ENCODE data around the gene CMC2. TPM values are rescaled to one million over a fixed set of nuclear protein-coding genes. Genes with fewer than 3 reads are reported as not detected.

CMC2 gene
- total RNA-seq, 1 experiment from 2014 or later = 89.5 TPM

DNA sequence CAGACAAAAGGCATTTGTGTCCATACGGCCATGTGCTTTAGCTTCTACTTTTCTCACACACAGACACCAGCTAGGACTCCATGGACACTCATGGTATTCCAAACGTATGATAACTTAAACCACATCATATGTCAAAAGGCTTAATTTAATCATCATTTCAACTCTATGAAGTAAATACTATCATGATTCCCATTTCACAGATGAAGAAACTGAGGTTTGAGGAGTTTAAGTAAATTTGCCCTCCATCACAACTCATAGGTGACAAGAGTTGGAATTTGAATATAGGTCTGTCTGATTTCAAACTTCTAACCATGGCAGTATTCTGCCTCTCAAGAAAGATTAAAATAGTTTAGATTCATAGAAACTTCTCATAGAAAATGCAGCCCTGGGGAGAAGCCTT, 43.8 kb downstream of the CMC2 start:
- ChIA-PET POLR2A (ENCODE audit: unreplicated experiment) (no interaction called here), CTCF (no interaction called here)
- Histone ChIP-seq H3K4me3 (no peak overlapping the region), H3K27ac (no peak overlapping the region), H3K4me1 (replicated peaks; ENCODE audit: insufficient read depth) (no peaks in the 10 kb centered on the region), H3K79me2 (ENCODE audit: low read depth) (no peaks in the 10 kb centered on the region), H3K36me3 (ENCODE audit: low read depth) (no peaks in the 10 kb centered on the region), H4K20me1 (ENCODE audit: insufficient read depth) (no peaks in the 10 kb centered on the region), H3K27me3 (ENCODE audit: insufficient read depth, low read depth) (no peaks in the 10 kb centered on the region), H3F3A (ENCODE audit: insufficient read depth, low read depth) (no peaks in the 10 kb centered on the region), H3K9me3 (ENCODE audit: insufficient read depth, low read depth) (no peaks in the 10 kb centered on the region; the same call in 1 of the 2 replicates), H2AFZ (no peak overlapping the region), H3K9me2 (ENCODE audit: insufficient read depth) (no peaks in the 10 kb centered on the region), H3K4me2 (no peak overlapping the region)
- no peak for TF ChIP-seq EZH2 (IDR thresholded peaks at IDR 0.05; ENCODE audit: low read depth)
- TF ChIP-seq, protein P1, sequence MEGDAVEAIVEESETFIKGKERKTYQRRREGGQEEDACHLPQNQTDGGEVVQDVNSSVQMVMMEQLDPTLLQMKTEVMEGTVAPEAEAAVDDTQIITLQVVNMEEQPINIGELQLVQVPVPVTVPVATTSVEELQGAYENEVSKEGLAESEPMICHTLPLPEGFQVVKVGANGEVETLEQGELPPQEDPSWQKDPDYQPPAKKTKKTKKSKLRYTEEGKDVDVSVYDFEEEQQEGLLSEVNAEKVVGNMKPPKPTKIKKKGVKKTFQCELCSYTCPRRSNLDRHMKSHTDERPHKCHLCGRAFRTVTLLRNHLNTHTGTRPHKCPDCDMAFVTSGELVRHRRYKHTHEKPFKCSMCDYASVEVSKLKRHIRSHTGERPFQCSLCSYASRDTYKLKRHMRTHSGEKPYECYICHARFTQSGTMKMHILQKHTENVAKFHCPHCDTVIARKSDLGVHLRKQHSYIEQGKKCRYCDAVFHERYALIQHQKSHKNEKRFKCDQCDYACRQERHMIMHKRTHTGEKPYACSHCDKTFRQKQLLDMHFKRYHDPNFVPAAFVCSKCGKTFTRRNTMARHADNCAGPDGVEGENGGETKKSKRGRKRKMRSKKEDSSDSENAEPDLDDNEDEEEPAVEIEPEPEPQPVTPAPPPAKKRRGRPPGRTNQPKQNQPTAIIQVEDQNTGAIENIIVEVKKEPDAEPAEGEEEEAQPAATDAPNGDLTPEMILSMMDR (conservative IDR thresholded peaks at IDR 0.05) = no peak
- intact Hi-C loops (cut with micrococcal nuclease; ENCODE audit: unreplicated experiment) = no loop called here
- no TSS peak for BruUV-seq (replicated peaks)
- DNase-seq = no peak

GRCh38 chr16:80958284-80958683, 48.4 kb downstream of the CMC2 start:
- Histone ChIP-seq H2AFZ (no peak overlapping the region), H3K27me3 (ENCODE audit: insufficient read depth, low read depth) (no peaks in the 10 kb centered on the region), H4K20me1 (ENCODE audit: insufficient read depth) (no peaks in the 10 kb centered on the region), H3K4me3 (no peak overlapping the region), H3K4me2 (no peak overlapping the region), H3K79me2 (ENCODE audit: low read depth) (no peaks in the 10 kb centered on the region), H3F3A (ENCODE audit: insufficient read depth, low read depth) (no peaks in the 10 kb centered on the region), H3K36me3 (ENCODE audit: low read depth) (no peaks in the 10 kb centered on the region), H3K4me1 (replicated peaks; ENCODE audit: insufficient read depth) (no peaks in the 10 kb centered on the region), H3K27ac (no peak overlapping the region), H3K9me2 (ENCODE audit: insufficient read depth) (no peaks in the 10 kb centered on the region), H3K9me3 (ENCODE audit: insufficient read depth, low read depth) (no peaks in the 10 kb centered on the region; the same call in 1 of the 2 replicates)
- ChIA-PET POLR2A (ENCODE audit: unreplicated experiment) (no interaction called here), CTCF (no interaction called here)
- no peak for TF ChIP-seq EZH2 (IDR thresholded peaks at IDR 0.05; ENCODE audit: low read depth)
- TF ChIP-seq, protein P1 (conservative IDR thresholded peaks at IDR 0.05) = no peak
- no TSS peak for BruUV-seq (replicated peaks)
- intact Hi-C loops (cut with micrococcal nuclease; ENCODE audit: unreplicated experiment) = no loop called here
- no peak for DNase-seq

DNA sequence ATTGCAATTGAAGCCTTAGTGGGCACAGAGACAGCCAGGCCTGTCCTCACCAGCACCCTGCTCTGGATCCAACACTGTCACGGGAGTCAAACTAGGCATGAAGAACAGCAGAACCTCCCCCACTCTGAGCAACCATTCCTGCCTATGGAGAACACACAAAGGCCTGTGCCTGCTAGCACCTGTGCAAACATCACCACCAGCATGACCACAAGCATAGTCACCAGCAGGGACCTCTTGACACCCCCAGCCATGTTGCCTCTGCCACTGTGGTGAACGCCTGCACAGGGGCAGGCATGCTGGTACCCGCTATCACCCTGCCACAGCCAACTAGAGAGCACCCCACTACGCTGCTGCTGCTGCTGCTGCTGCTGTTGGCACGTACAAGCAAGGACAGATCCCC, 51.7 kb downstream of the CMC2 start:
- Histone ChIP-seq H3K9me3 (ENCODE audit: insufficient read depth, low read depth) (no peaks in the 10 kb centered on the region; the same call in 1 of the 2 replicates), H2AFZ (no peak overlapping the region), H3K4me1 (replicated peaks; ENCODE audit: insufficient read depth) (no peaks in the 10 kb centered on the region), H3K27me3 (ENCODE audit: insufficient read depth, low read depth) (no peaks in the 10 kb centered on the region), H3K4me3 (no peak overlapping the region), H3K36me3 (ENCODE audit: low read depth) (no peaks in the 10 kb centered on the region), H3K9me2 (ENCODE audit: insufficient read depth) (no peaks in the 10 kb centered on the region), H3K4me2 (no peak overlapping the region), H4K20me1 (ENCODE audit: insufficient read depth) (no peaks in the 10 kb centered on the region), H3K27ac (no peak overlapping the region), H3K79me2 (ENCODE audit: low read depth) (no peaks in the 10 kb centered on the region), H3F3A (ENCODE audit: insufficient read depth, low read depth) (no peaks in the 10 kb centered on the region)
- TF ChIP-seq, protein P1 (conservative IDR thresholded peaks at IDR 0.05) = no peak
- no peak for TF ChIP-seq EZH2 (IDR thresholded peaks at IDR 0.05; ENCODE audit: low read depth)
- POLR2A ChIA-PET (ENCODE audit: unreplicated experiment) = no interaction called here
- peak in 1 of 2 experiments; percentile 26 for DNase-seq
- CTCF ChIA-PET = no interaction called here
- no TSS peak for BruUV-seq (replicated peaks)
- intact Hi-C loops (cut with micrococcal nuclease; ENCODE audit: unreplicated experiment) = no loop called here

All from PC-9 (cell line).